Endothelial cell of umbilical vein (primary cell): ENCODE measurements around the gene RAPGEF4.

ENCODE experiments used
- CTCF ChIP-seq, 2 donors: IDR thresholded peaks; 1 replicate in 1 of 2; 2 replicates in 1 of 2; pipeline ENCODE4 v1.5.1; 2011; ENCODE audit warnings: low read length in 2 of 2, mild to moderate bottlenecking in 2 of 2, moderate library complexity in 2 of 2, control low read depth in 1 of 2, inconsistent platforms in 1 of 2, low read depth in 1 of 2; ENCODE audit not compliant: insufficient read depth in 1 of 2; ENCODE audit errors: extremely low read depth in 1 of 2
- EZH2 ChIP-seq: IDR thresholded peaks from 2 replicates; pipeline ENCODE4 v1.6.1; 2012; ENCODE audit warnings: borderline replicate concordance, low read depth, mild to moderate bottlenecking, moderate library complexity, low read length, inconsistent platforms; ENCODE audit not compliant: severe bottlenecking
- FOS ChIP-seq: IDR thresholded peaks from 2 replicates; pipeline ENCODE4 v1.6.1; 2011; ENCODE audit warnings: mild to moderate bottlenecking, low read length, moderate library complexity, borderline replicate concordance; ENCODE audit not compliant: insufficient read depth
- GATA2 ChIP-seq: IDR thresholded peaks from 2 replicates; pipeline ENCODE4 v1.7.0; 2011; ENCODE audit warnings: low read depth, mild to moderate bottlenecking, moderate library complexity, mixed read lengths, low read length; ENCODE audit not compliant: insufficient read length, insufficient read depth
- JUN ChIP-seq: IDR thresholded peaks from 2 replicates; pipeline ENCODE4 v1.6.1; 2011; ENCODE audit warnings: borderline replicate concordance, low read depth; ENCODE audit not compliant: insufficient read length, insufficient read depth
- POLR2A ChIP-seq: IDR thresholded peaks from 2 replicates; pipeline ENCODE4 v1.6.1; 2012; ENCODE audit warnings: low read depth, mild to moderate bottlenecking, control low read depth, low read length
- POLR2AphosphoS5 ChIP-seq: IDR thresholded peaks from 2 replicates; pipeline ENCODE4 v1.6.1; 2012; ENCODE audit warnings: low read depth, mild to moderate bottlenecking, control low read depth, low read length, moderate library complexity; ENCODE audit not compliant: insufficient read depth
- TF ChIP-seq, protein P1 (sequence below): IDR thresholded peaks from 2 replicates; pipeline ENCODE4 v1.6.1; 2011; ENCODE audit not compliant: insufficient read depth, insufficient read length

DNA sequence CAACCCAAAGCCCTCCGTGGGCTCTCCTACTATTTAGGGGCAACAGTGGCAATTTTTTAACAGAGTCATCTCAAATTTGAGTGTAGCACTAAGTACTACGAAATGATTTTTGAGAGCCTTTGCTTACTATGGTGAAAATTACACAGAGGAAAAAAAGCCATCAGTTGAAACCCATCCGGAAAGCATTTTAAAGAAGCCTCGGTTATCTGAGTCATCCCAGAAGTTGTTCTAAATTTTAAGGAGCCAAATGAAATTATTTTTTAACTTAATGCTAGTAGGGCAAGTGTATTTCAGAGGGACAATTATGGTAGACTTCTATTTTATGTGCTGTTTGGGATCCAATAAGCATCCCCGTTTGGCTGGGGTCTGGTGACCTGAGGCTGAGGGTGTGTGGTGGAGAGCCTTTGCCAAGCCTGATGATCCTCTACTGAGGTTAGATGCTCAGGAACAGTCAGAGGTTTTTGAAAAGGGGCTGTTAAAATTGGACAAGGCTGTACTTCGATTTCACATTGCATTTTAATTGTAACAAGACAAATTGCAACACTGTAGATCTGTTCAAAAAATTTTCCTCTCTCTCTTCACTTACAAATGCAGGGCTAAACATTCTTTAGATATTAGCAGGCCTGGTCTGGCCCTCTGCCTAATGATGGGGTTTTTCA is 47.0 kb downstream of the RAPGEF4 start:
- no peak for TF ChIP-seq POLR2AphosphoS5
- TF ChIP-seq CTCF (IDR thresholded peaks at IDR 0.05; ENCODE audit: extremely low read depth in 1 of 2, insufficient read depth in 1 of 2, low read depth in 1 of 2, low read length in 2 of 2) = no peak
- TF ChIP-seq EZH2 = no peak
- no peak for TF ChIP-seq GATA2
- no peak for TF ChIP-seq POLR2A
- TF ChIP-seq, protein P1, sequence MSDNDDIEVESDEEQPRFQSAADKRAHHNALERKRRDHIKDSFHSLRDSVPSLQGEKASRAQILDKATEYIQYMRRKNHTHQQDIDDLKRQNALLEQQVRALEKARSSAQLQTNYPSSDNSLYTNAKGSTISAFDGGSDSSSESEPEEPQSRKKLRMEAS = no peak
- TF ChIP-seq FOS = no peak
- no peak for TF ChIP-seq JUN
